ENCODE results near the gene TMEM109.

Gene TMEM109

GRCh38 chr11:60942219-60942618 lies 28.3 kb downstream of the TMEM109 start:
- no peak for DNase-seq (ENCODE audit: low spot score)

GRCh38 chr11:60942970-60943565 lies 29.1 kb downstream of the TMEM109 start:
- DNase-seq (ENCODE audit: low spot score), result no peak

DNA sequence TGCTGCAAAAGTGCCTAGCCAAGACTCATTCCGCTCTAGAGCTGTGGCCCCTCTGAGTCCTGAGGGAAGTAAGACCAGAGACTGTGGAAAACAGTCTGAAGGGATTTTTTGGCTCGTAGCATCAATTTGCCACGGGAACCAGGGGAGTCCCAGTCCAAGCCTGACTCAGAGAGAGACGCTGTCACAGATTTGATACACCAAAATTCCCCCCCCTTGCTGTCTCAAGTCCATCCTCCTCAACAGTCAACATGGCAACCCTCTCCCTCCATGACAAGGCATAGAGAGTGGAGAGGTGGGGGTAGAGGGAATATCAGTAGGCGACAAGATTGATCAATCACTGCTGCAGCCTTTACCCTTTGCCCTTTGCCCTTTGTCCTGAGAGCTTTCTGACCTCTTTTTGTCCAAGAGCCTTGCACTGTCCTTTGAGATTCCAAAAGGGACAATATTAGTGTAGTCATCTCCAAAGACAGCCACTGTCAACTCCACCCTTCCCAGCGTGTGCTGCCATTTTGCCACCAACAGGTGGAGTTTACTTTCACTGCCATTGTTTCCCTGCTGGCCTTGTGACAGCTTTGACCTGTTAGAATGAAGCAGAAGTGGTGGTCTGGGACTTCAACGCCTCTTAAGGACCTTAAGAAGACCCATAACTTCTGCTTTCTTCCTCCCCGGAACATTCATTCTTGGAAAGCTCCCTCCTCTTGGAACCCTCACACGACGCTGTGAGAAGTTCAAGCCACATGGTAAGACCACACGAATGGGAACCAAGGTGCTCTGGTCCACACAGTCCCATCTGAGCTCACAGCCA lies 30.7 kb downstream of the TMEM109 start:
- no peak for DNase-seq (ENCODE audit: low spot score)

GRCh38 chr11:60945295-60945667 lies 31.3 kb downstream of the TMEM109 start:
- no peak for DNase-seq (ENCODE audit: low spot score)

DNA sequence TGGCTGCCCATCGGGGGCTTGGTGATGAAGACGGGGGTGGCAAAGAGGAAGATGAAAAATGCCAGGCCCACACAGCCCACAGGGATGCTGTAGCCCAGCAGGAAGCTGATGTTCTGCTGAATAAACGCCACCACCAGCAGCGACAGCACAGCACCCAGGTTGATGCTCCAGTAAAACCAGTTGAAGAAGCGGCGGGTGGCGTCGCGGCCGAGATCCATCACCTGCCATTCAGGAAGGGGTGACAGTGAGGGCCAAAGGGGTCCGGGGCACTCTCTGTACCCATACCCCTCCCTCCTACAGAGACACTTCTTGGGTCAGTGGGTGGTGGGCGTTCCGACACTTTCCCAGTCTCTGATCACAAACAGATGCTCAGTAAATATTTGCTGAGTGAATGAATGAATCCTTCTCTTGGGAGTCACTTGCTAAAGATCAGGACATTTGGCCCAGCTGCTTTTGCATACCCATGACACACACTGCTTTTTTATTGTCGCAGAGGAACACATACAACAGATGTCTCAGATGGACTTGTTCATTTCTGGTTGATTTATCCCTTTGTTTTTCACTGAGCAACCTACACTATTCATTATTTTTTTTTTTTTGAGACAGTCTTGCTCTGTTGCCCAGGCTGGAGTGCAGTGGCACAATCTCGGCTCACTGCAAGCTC lies 32.8 kb downstream of the TMEM109 start:
- no peak for DNase-seq (ENCODE audit: low spot score)

DNA sequence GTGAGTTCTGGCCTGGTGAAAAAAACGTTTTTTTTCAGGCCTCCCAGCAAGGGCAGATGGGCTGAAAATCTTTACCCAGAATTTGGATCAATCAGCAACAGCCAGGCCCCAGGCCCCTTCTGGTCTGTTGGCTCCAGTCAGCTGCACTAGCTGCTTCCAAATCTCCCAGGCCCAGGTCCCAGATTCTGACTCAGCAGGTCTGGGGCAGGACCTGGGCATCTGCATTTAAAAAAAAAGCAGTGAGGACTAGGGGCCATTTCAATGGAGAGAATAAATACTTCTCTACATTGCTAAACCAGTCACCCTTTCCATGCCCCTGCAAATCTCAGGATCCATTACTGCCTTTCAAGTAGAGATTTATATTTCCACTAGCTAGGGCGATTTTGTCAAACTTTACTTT lies 33.7 kb downstream of the TMEM109 start:
- DNase-seq (ENCODE audit: low spot score), result peak; percentile 44

DNA sequence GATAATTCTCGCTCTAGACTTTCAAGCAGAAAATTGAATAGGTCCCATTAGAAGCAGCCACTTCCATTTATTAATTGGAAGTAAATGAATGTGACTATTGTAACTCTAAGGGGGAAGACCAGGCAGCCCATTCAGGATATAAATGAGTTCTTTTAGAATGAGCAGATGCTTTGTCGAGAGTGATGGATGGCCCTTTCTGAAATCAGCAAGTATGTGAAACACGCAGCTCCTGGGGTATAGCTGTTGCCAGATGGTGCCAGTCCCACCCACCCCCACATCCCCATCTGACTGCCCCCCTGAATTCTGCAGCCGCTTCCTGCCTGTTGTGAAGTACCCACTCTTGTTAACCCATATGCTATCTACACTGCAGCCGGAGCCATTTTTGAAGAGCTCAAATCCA lies 34.3 kb downstream of the TMEM109 start:
- DNase-seq (ENCODE audit: low spot score), result no peak

DNA sequence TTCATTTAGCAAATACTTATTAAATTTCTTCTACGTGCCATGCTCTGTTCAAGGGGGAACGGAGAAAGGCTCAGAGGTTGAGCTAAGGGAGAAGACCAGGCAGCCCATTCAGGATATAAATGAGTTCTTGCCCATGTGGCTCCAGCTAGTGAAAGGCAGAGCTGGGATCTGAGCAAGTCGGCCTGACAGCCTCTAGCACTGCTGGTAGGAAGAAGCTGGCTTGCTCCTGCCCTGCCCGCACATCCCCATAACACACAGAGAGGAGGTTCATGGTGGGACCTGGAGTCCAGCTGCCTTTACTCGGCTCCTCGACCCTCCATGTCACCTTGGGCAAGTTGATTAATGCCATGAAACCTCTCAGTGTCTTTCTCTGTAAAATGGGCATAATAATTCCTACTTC lies 36.1 kb downstream of the TMEM109 start:
- no peak for DNase-seq (ENCODE audit: low spot score)

GRCh38 chr11:60950933-60951605 lies 37.1 kb downstream of the TMEM109 start:
- no peak for DNase-seq (ENCODE audit: low spot score)

DNA sequence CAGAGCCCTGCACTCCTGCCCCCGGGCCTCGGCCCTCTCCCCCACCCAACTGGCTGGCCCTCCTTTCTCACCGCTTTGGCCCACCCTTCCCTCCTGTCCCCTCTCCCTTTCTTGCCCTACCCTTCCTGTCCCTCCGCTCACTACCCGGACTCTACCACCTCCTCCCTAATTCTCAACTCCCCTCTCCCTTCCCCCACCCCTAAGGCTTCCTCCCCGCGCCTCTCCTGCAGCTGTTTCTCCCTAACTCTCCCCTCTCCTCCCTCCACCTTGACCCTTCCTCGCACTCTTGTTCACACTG lies 37.6 kb downstream of the TMEM109 start:
- no peak for DNase-seq (ENCODE audit: low spot score)

- DNase-seq (ENCODE audit: low spot score), result no peak
These were observed 38.2 kb downstream of the TMEM109 start, which contains the start of gene SLC15A3 for GRCh38 chr11:60951904-60952741. Gene SLC15A3, minus strand, starts transcription at chr11:60952176. Its CDS starts 625 bp downstream, at chr11:60951551.

- DNase-seq (ENCODE audit: low spot score), result no peak
These were observed 38.8 kb downstream of the TMEM109 start for GRCh38 chr11:60952742-60953170.

GRCh38 chr11:60953781-60954180 lies 39.8 kb downstream of the TMEM109 start:
- DNase-seq (ENCODE audit: low spot score), result no peak

DNA sequence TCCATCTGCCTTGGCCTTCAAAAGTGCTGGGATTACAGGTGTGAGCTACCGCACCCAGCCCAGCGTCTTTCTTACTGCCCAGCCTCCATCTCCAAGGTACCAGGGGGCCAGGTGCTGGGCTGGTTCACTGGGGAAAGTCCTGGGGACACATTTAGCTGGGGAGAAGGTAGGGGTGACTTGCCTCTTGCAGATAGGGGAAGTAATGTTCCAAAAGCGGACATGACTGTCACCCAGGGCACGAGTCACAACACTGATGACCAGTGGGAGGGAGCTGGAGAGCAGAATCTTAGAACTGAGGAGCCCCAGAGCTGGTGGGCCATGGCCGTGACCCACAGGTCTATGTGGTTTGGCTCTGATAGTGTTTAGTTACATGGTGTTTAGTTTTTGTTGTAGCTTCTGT lies 40.5 kb downstream of the TMEM109 start:
- no peak for DNase-seq (ENCODE audit: low spot score)

DNA sequence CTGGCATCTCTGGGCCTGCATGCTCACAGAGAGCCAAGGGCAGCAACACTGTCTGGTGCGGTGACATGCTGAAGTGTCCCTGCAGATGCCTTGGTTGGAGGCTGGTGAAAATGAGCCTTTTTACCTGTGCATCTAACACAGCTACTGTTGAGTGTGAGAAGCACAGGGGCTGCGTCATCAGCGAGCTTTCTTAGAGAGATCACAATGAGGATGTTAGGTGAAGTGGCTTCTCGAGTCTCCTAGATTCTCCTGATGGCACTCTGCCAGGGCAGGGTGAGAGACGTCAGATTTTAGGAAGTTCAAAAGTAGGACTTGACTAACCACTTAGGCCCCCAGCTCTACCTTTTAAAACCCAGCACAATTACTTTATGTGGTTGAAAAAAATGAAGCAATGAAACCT lies 41.6 kb downstream of the TMEM109 start:
- no peak for DNase-seq (ENCODE audit: low spot score)

DNA sequence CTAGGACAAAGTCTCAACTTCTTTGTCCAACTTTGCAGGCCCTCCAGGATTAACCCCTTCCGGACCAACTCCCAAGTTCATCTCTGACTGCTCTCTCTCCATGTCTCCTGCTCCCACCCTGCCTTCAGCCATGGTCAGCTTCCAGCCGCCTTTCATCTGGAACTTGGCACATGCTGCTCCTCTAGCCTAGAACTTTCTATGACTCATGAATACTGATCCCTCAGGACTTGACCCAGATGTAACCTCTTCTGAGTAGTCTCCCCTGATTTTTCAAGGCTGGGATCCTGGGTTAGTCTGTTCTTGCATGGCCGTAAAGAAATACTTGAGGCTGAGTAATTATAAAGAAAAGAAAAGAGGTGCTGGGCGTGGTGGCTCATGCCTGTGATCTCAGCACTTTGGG lies 43.2 kb downstream of the TMEM109 start:
- DNase-seq (ENCODE audit: low spot score), result no peak

DNA sequence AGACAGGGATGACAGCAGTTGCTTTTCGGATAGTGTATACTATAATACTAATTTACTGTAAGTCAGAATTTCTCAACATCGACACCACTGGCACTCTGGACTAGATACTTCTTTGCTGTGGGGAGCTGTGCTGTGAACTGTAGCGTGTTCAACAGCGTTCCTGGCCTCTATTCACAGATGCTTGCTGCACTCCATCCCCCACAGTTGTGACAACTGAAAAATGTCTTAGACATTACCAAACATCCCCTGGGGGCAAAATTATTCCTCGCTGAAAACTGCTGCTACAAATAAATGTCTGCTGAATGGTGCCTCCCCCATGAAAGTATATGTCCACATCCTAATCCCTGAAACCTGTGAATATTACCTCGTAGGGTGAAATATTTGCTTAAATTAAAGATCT lies 45.5 kb downstream of the TMEM109 start:
- no peak for DNase-seq (ENCODE audit: low spot score)

- DNase-seq (ENCODE audit: low spot score), result no peak
These were observed 46.4 kb downstream of the TMEM109 start for GRCh38 chr11:60960405-60960804.

DNA sequence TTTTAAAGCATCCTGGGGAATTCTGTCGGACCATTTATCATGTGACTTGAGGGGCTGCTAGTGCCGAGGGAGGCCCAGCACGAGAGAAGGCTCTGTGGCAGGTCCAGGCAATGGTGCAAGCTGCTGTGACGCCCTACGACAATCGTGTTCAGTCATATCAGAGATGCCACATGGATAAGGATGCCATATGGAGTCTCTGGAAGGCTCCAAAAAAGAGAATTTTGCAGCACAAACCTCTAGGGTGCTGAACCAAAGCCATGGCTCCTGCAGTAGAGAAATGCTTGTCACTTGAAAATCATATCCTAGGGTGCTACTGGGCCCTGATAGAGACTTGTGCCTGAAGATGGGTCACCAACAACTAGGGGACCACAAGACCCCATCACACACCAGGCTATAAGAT lies 50.8 kb downstream of the TMEM109 start:
- DNase-seq (ENCODE audit: low spot score), result peak; percentile 54

DNA sequence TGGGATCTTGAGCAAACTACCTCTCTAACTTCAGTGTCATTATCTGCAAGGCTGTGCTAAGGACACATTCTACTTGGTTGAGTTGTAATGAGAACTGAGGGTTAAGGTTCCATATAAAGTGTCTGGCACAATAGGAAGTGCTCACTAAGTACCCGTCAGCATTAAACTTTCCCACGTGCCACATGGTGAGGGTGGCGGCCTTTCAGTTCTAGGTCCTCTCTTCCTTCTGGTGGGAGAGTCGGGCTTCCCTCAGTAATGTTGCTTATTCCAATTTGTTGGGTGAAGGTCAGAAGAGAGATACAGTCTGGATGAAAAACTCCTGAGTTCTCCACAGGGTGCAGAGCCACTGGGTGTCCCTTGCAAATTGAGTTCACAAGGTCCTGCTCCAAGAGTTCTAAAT lies 52.9 kb downstream of the TMEM109 start:
- no peak for DNase-seq (ENCODE audit: low spot score)

DNA sequence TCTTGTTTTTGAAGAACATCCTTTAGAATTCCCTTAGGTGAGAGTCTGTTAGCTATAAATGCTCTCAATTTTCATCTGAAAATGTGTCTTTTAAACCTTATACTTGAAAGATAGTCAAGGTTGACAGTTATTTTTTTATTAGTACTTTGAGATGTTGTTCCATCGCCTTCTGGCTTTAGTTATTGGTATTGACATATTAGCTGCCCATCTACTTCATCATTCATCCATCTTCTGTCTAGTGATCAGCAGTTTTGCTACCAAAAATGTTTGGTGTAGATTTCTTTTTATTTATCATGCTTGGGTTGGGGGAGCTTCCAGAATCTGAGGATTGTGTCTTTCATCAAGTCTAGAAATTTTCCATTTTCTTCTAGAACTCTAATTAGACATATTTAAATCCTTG lies 54.3 kb downstream of the TMEM109 start:
- DNase-seq (ENCODE audit: low spot score), result no peak

- no peak for DNase-seq (ENCODE audit: low spot score)
These were observed 56.4 kb downstream of the TMEM109 start for GRCh38 chr11:60970369-60970774.
